SK-N-SH (cell line): ENCODE data around the gene SAMD14. TPM values are rescaled to one million over a fixed set of nuclear protein-coding genes. Genes with fewer than 3 reads are reported as not detected.

Experiments
- CTCF ChIA-PET: fragments of 300-600, 350-600 bp; formaldehyde crosslinking; extraction: SDS; loops from one replicate; lab custom pipeline; 2021; lab: Yijun Ruan, JAX
- POLR2A ChIA-PET: fragments of 350-600 bp; sonication (Branson Sonifier 250); formaldehyde crosslinking; extraction: SDS; loops from one replicate; lab custom pipeline; 2020; ENCODE audit warnings: antibody characterized with exemption, inconsistent platforms; lab: Yijun Ruan, JAX
- DNase-seq: peaks from one replicate; pipeline ENCODE4 v3.0.0; 2012
- H2AFZ ChIP-seq: fragments of 200-600 bp; sonication (generic); 2 replicates; pipeline ENCODE4 v1.8.1; 2016; ENCODE audit warnings: antibody characterized with exemption, mild to moderate bottlenecking, low read depth
- H3F3A ChIP-seq: fragments of 200-600 bp; sonication (generic); replicated peaks from 2 replicates; pipeline ENCODE3; 2016; ENCODE audit warnings: antibody characterized with exemption, mild to moderate bottlenecking; ENCODE audit not compliant: insufficient read depth
- H3K27ac ChIP-seq, 2 experiments: fragments of 200-500 bp in 1 of 2; fragments of 200-600 bp in 1 of 2; sonication (Bioruptor generic) in 1 of 2; sonication (generic), shearing (Covaris generic) in 1 of 2; 2 replicates each; pipeline versions ENCODE4 v1.5.1 to v1.6.1; 2014 to 2016; ENCODE audit warnings: low read depth in 2 of 2, inconsistent platforms in 1 of 2, low read length in 1 of 2, mild to moderate bottlenecking in 1 of 2, mixed read lengths in 1 of 2
- H3K27me3 ChIP-seq: fragments of 200-600 bp; sonication (generic), shearing (Covaris generic); 2 replicates; pipeline ENCODE4 v1.6.1; 2016; ENCODE audit warnings: mixed run types; ENCODE audit not compliant: insufficient read depth
- H3K36me3 ChIP-seq, 2 experiments: fragments of 200-500 bp in 1 of 2; fragments of 200-600 bp in 1 of 2; sonication (Bioruptor generic) in 1 of 2; sonication (generic) in 1 of 2; replicated peaks in 1 of 2; 2 replicates each; pipeline versions ENCODE3 to v1.5.1; 2014 to 2016; ENCODE audit warnings: low read length in 1 of 2, mild to moderate bottlenecking in 1 of 2; ENCODE audit not compliant: insufficient read depth in 2 of 2, control insufficient read depth in 1 of 2
- H3K4me1 ChIP-seq, 2 experiments: fragments of 200-500 bp in 1 of 2; fragments of 200-600 bp in 1 of 2; sonication (Bioruptor generic) in 1 of 2; sonication (generic), shearing (Covaris generic) in 1 of 2; 2 replicates each; pipeline versions ENCODE4 v1.5.1 to v1.6.1; 2014 to 2016; ENCODE audit warnings: low read depth in 1 of 2, low read length in 1 of 2, mixed run types in 1 of 2; ENCODE audit not compliant: insufficient read depth in 2 of 2, control insufficient read depth in 1 of 2
- H3K4me2 ChIP-seq: fragments of 200-600 bp; sonication (generic), shearing (Covaris generic); 2 replicates; pipeline ENCODE4 v1.6.1; 2017; ENCODE audit warnings: mixed run types
- H3K4me3 ChIP-seq, 2 experiments: fragments of 200-500 bp in 1 of 2; fragments of 200-600 bp in 1 of 2; sonication (Bioruptor generic) in 1 of 2; sonication (generic), shearing (Covaris generic) in 1 of 2; 2 replicates each; pipeline versions ENCODE4 v1.5.1 to v1.8.1; 2014 to 2016; ENCODE audit warnings: low read depth in 2 of 2, inconsistent platforms in 1 of 2, low read length in 1 of 2, mild to moderate bottlenecking in 1 of 2, mixed read lengths in 1 of 2, moderate library complexity in 1 of 2
- H3K79me2 ChIP-seq: fragments of 200-600 bp; sonication (generic); 2 replicates; pipeline ENCODE4 v1.8.1; 2017; ENCODE audit warnings: mild to moderate bottlenecking; ENCODE audit not compliant: insufficient read depth
- H3K9ac ChIP-seq: fragments of 200-600 bp; sonication (generic); 2 replicates; pipeline ENCODE4 v1.6.1; 2017; ENCODE audit warnings: mixed run types
- H3K9me2 ChIP-seq: fragments of 200-600 bp; sonication (generic); 2 replicates; pipeline ENCODE4 v1.6.1; 2017; ENCODE audit warnings: mixed run types
- H3K9me3 ChIP-seq: fragments of 200-600 bp; sonication (generic); 2 replicates; pipeline ENCODE4 v1.6.1; 2017; ENCODE audit warnings: mixed run types, mild to moderate bottlenecking, moderate library complexity
- H4K20me1 ChIP-seq: fragments of 200-600 bp; sonication (generic); 2 replicates; pipeline ENCODE4 v1.6.1; 2017; ENCODE audit warnings: mild to moderate bottlenecking, mixed run types; ENCODE audit not compliant: insufficient read depth
- CHD2 ChIP-seq: fragments of 150-350 bp; IDR thresholded peaks from 2 replicates; pipeline ENCODE4 v1.6.1; 2018; ENCODE audit warnings: low read length; ENCODE audit not compliant: partially characterized antibody
- EP300 ChIP-seq, 2 experiments: IDR thresholded peaks; 2 replicates each; pipeline versions ENCODE4 v1.4.0 to v1.6.1; 2012; ENCODE audit warnings: borderline replicate concordance in 1 of 2, low read depth in 1 of 2, low read length in 1 of 2
- FOSL2 ChIP-seq: IDR thresholded peaks from 2 replicates; pipeline ENCODE4 v1.4.0; 2012; ENCODE audit warnings: low read depth, mild to moderate bottlenecking, moderate library complexity, borderline replicate concordance
- FOXM1 ChIP-seq: IDR thresholded peaks from 2 replicates; pipeline ENCODE4 v1.4.0; 2012; ENCODE audit warnings: low read depth, mild to moderate bottlenecking
- GATA2 ChIP-seq: sonication (generic); formaldehyde crosslinking; IDR thresholded peaks from 2 replicates; pipeline ENCODE4 v1.5.0; 2020; ENCODE audit warnings: mild to moderate bottlenecking, missing genetic modification reagents
- MEF2A ChIP-seq: IDR thresholded peaks from 2 replicates; pipeline ENCODE4 v1.4.0; 2012; ENCODE audit warnings: low read depth, borderline replicate concordance
- MXI1 ChIP-seq: IDR thresholded peaks from 2 replicates; pipeline ENCODE4 v1.6.1; 2012; ENCODE audit warnings: mild to moderate bottlenecking, low read depth, low read length, improper control_type of control experiment
- NFIC ChIP-seq: IDR thresholded peaks from 2 replicates; pipeline ENCODE4 v1.4.0; 2012; ENCODE audit warnings: borderline replicate concordance
- POLR2AphosphoS5 ChIP-seq: IDR thresholded peaks from 2 replicates; pipeline ENCODE4 v1.6.1; 2012; ENCODE audit warnings: low read depth, low read length
- RAD21 ChIP-seq: IDR thresholded peaks from 2 replicates; pipeline ENCODE4 v1.6.1; 2012; ENCODE audit warnings: mild to moderate bottlenecking, low read length
- SMC3 ChIP-seq: IDR thresholded peaks from 2 replicates; pipeline ENCODE4 v1.6.1; 2012; ENCODE audit warnings: low read depth, low read length, improper control_type of control experiment
- TAF1 ChIP-seq: IDR thresholded peaks from 2 replicates; pipeline ENCODE4 v1.6.1; 2012; ENCODE audit warnings: low read depth, mild to moderate bottlenecking, low read length, moderate library complexity, borderline replicate concordance
- TCF12 ChIP-seq: IDR thresholded peaks from 2 replicates; pipeline ENCODE4 v1.4.0; 2012
- WGBS: methylation state at CpG from one replicate; pipeline ENCODE4 v1.1.6; 2017; ENCODE audit warnings: low lambda C conversion rate; 5-methylcytosine and 5-hydroxymethylcytosine counted together
- polyA plus RNA-seq, 3 experiments: library from polyadenylated mRNA; depleted of rRNA; stranded (reverse); fragments of >200 nt; gene quantifications; 2 replicates each; pipeline ENCODE4 v1.2.3, GENCODE V29; 2012
- TF ChIP-seq, protein P1 (sequence below): IDR thresholded peaks from 2 replicates; pipeline ENCODE4; 2012
- TF ChIP-seq, protein P2 (sequence below): IDR thresholded peaks from 2 replicates; pipeline ENCODE4 v1.4.0; 2012; ENCODE audit warnings: low read depth, borderline replicate concordance
- TF ChIP-seq, protein P3 (sequence below): IDR thresholded peaks from 2 replicates; pipeline ENCODE4 v1.4.0; 2012; ENCODE audit warnings: low read depth, borderline replicate concordance
- TF ChIP-seq, protein P4 (sequence below): fragments of 150-350 bp; IDR thresholded peaks from 2 replicates; pipeline ENCODE4 v1.6.1; 2016; ENCODE audit warnings: mild to moderate bottlenecking, low read depth, low read length
- TF ChIP-seq, protein P5 (sequence below): fragments of 200-600 bp; sonication (generic); IDR thresholded peaks from 2 replicates; pipeline ENCODE4 v1.6.1; 2017; ENCODE audit warnings: antibody characterized with exemption, mild to moderate bottlenecking, moderate library complexity

SAMD14 gene
- polyA plus RNA-seq, 1 of the 3 experiments (the other 2 are of a cell fraction) = 3.4 TPM

DNA sequence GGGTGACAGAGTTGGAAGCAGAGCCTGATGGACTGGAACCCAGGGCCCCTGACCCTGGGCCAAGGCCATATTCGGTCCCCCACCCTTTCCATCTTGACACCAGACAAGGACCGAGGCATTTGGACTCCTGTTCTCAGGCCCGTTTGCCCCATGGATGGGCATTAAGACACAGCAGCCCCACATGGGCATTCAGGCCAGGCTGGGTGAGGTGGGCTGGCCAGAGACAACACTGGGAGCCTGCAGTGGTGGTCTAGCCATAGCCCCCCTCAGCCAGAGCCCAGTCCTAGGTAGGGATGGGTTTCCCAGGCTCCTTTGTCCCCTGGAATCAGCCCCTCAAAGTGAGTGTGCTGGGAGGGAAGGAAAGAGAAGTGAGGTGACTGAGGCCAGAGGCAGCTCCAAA, 33.2 kb downstream of the SAMD14 start:
- CTCF ChIA-PET = interaction anchor here (0.7 to 15.0 kb wide), 14 partner anchors 9 to 301 kb away, joined by 3 to 297 read pairs (median 5); partner anchors contain the start of gene LRRC59
- WGBS = 61% methylated on average over 2 of the region's 3 CpGs
- POLR2A ChIA-PET = interaction anchor here (1.0 kb wide), 1 partner anchor 55 kb away, joined by 3 read pairs; no protein-coding TSS in a partner anchor

More for the DNA sequence above, 33.2 kb downstream of the SAMD14 start:
- no peak overlapping the region for H3K27ac ChIP-seq
- peaks cover 41% of the 10 kb centered on the region for H3F3A ChIP-seq
- no peaks in the 10 kb centered on the region for H3K9me2 ChIP-seq
- no peak overlapping the region; a peak in 1 of 4 replicates for H3K4me3 ChIP-seq
- no peak overlapping the region for H2AFZ ChIP-seq
- no peak overlapping the region for H3K9ac ChIP-seq
- no peak for DNase-seq
- no peaks in the 10 kb centered on the region for H3K27me3 ChIP-seq
- H3K4me2 ChIP-seq = peak overlapping the region; percentile 100; the same call in 1 of the 2 replicates
- TF ChIP-seq, protein P1, sequence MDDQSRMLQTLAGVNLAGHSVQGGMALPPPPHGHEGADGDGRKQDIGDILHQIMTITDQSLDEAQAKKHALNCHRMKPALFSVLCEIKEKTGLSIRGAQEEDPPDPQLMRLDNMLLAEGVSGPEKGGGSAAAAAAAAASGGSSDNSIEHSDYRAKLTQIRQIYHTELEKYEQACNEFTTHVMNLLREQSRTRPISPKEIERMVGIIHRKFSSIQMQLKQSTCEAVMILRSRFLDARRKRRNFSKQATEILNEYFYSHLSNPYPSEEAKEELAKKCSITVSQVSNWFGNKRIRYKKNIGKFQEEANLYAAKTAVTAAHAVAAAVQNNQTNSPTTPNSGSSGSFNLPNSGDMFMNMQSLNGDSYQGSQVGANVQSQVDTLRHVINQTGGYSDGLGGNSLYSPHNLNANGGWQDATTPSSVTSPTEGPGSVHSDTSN = no peak
- TF ChIP-seq, protein P2, sequence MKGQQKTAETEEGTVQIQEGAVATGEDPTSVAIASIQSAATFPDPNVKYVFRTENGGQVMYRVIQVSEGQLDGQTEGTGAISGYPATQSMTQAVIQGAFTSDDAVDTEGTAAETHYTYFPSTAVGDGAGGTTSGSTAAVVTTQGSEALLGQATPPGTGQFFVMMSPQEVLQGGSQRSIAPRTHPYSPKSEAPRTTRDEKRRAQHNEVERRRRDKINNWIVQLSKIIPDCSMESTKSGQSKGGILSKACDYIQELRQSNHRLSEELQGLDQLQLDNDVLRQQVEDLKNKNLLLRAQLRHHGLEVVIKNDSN = no peak
- TF ChIP-seq POLR2AphosphoS5 (no peak), MEF2A (no peak), EP300 (IDR thresholded peaks at IDR 0.05; ENCODE audit: borderline replicate concordance in 1 of 2, low read depth in 1 of 2, low read length in 1 of 2) (no peak), NFIC (no peak), GATA2 (no peak), TAF1 (no peak), SMC3 (no peak), FOXM1 (no peak), MXI1 (no peak), FOSL2 (no peak), TCF12 (no peak), RAD21 (no peak), CHD2 (no peak)
- TF ChIP-seq, protein P3, sequence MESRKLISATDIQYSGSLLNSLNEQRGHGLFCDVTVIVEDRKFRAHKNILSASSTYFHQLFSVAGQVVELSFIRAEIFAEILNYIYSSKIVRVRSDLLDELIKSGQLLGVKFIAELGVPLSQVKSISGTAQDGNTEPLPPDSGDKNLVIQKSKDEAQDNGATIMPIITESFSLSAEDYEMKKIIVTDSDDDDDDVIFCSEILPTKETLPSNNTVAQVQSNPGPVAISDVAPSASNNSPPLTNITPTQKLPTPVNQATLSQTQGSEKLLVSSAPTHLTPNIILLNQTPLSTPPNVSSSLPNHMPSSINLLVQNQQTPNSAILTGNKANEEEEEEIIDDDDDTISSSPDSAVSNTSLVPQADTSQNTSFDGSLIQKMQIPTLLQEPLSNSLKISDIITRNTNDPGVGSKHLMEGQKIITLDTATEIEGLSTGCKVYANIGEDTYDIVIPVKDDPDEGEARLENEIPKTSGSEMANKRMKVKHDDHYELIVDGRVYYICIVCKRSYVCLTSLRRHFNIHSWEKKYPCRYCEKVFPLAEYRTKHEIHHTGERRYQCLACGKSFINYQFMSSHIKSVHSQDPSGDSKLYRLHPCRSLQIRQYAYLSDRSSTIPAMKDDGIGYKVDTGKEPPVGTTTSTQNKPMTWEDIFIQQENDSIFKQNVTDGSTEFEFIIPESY = no peak
- TF ChIP-seq, protein P4, sequence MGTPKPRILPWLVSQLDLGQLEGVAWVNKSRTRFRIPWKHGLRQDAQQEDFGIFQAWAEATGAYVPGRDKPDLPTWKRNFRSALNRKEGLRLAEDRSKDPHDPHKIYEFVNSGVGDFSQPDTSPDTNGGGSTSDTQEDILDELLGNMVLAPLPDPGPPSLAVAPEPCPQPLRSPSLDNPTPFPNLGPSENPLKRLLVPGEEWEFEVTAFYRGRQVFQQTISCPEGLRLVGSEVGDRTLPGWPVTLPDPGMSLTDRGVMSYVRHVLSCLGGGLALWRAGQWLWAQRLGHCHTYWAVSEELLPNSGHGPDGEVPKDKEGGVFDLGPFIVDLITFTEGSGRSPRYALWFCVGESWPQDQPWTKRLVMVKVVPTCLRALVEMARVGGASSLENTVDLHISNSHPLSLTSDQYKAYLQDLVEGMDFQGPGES = no peak
- TF ChIP-seq, protein P5, sequence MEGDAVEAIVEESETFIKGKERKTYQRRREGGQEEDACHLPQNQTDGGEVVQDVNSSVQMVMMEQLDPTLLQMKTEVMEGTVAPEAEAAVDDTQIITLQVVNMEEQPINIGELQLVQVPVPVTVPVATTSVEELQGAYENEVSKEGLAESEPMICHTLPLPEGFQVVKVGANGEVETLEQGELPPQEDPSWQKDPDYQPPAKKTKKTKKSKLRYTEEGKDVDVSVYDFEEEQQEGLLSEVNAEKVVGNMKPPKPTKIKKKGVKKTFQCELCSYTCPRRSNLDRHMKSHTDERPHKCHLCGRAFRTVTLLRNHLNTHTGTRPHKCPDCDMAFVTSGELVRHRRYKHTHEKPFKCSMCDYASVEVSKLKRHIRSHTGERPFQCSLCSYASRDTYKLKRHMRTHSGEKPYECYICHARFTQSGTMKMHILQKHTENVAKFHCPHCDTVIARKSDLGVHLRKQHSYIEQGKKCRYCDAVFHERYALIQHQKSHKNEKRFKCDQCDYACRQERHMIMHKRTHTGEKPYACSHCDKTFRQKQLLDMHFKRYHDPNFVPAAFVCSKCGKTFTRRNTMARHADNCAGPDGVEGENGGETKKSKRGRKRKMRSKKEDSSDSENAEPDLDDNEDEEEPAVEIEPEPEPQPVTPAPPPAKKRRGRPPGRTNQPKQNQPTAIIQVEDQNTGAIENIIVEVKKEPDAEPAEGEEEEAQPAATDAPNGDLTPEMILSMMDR = no peak
- no peaks in the 10 kb centered on the region for H3K9me3 ChIP-seq
- peaks cover 0 to 17% of the 10 kb centered on the region in 2 experiments for H3K36me3 ChIP-seq
- peaks cover 21% of the 10 kb centered on the region for H4K20me1 ChIP-seq
- H3K4me1 ChIP-seq = peaks cover 3 to 28% of the 10 kb centered on the region in 2 experiments; a peak in 1 of 4 replicates
- H3K79me2 ChIP-seq = no peaks in the 10 kb centered on the region
